ENCODE data around the gene WWP2.
"Not testable (repeated sequence)": the region's sequence is repeated elsewhere in the genome, so short reads cannot be mapped to it uniquely, and the experiment has no call there.

WWP2 gene

GRCh38 chr16:69972935-69973334 lies 210.8 kb downstream of the WWP2 start:
- not testable (repeated sequence) for DNase-seq

GRCh38 chr16:69985196-69985595 lies 223.1 kb downstream of the WWP2 start:
- not testable (repeated sequence) for DNase-seq
